Thoracic aorta (tissue), 2 donors: Measurements from ENCODE around the gene AGPAT3. TPM values are rescaled to one million over a fixed set of nuclear protein-coding genes. Genes with fewer than 3 reads are reported as not detected.

Source experiments
- ATAC-seq: fragments of 150-250 bp; one replicate; pipeline ENCODE4 v1.8.0; 2017; ENCODE audit warnings: low read depth; ENCODE audit not compliant: insufficient number of reproducible peaks, low FRiP score
- DNase-seq: peaks from one replicate; pipeline ENCODE4 v3.0.0-alpha.2; 2020; ENCODE audit warnings: low spot score
- H3K27ac ChIP-seq, 2 donors: fragments of 200-600 bp; sonication (generic); 1 replicate in 1 of 2; 2 replicates in 1 of 2; pipeline ENCODE4 v1.5.1; 2016; ENCODE audit warnings: mild to moderate bottlenecking in 2 of 2, moderate library complexity in 2 of 2
- H3K27me3 ChIP-seq: fragments of 200-600 bp; sonication (generic); replicated peaks from 2 replicates; pipeline ENCODE4 v1.6.0; 2016; ENCODE audit warnings: mild to moderate bottlenecking; ENCODE audit not compliant: insufficient read depth
- H3K36me3 ChIP-seq: fragments of 200-600 bp; sonication (generic); one replicate; pipeline ENCODE4 v1.5.1; 2016
- H3K4me1 ChIP-seq, 2 donors: fragments of 200-600 bp; sonication (generic); 1 replicate in 1 of 2; 2 replicates in 1 of 2; pipeline versions ENCODE4 v1.5.1 to v1.6.0; 2016; ENCODE audit warnings: low read depth in 2 of 2, mild to moderate bottlenecking in 1 of 2; ENCODE audit not compliant: control insufficient read depth in 1 of 2
- H3K4me3 ChIP-seq: fragments of 200-600 bp; sonication (generic); 2 replicates; pipeline ENCODE4 v1.5.1; 2016; ENCODE audit warnings: mild to moderate bottlenecking
- H3K9me3 ChIP-seq: fragments of 200-600 bp; sonication (generic); 2 replicates; pipeline ENCODE4 v1.5.1; 2016
- total RNA-seq, 2 donors: library from RNA; depleted of rRNA; stranded (reverse); fragments of >200 nt; gene quantifications; one replicate each; pipeline versions ENCODE4 v1.1.0 to v1.2.3, GENCODE V29; 2016
- TF ChIP-seq, protein P1 (sequence below): fragments of 200-600 bp; sonication (generic); IDR thresholded peaks from one replicate; pipeline ENCODE4 v1.5.1; 2019; ENCODE audit warnings: antibody characterized with exemption

Gene AGPAT3
- total RNA-seq, 2 donors from 2014 or later: 32.8 to 37.9 TPM

DNA sequence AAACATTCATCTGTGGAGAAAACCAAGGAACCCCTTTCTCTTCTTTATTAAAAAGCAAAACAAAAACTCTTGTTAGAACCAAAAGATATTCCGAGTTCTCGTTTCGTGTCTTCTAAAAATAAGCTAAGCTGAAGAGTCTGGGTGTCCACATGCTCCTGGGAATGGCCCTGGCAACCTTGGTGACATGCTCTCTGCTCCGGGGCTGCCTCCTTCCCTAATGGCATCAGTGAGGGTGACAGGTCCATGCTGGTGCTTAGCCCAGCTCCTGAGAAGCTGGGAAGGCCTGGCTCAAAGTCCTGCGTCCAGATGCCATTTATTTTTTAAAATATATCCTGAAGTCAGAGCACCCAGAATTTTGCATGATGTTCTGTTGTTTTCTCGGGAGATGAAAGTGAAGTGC lies 122.5 kb downstream of the AGPAT3 start:
- Histone ChIP-seq H3K27ac (no peak overlapping the region), H3K4me3 (no peak overlapping the region), H3K27me3 (no peaks in the 10 kb centered on the region), H3K36me3 (peaks cover 12% of the 10 kb centered on the region), H3K4me1 (no peaks in the 10 kb centered on the region), H3K9me3 (no peaks in the 10 kb centered on the region)
- TF ChIP-seq, protein P1, sequence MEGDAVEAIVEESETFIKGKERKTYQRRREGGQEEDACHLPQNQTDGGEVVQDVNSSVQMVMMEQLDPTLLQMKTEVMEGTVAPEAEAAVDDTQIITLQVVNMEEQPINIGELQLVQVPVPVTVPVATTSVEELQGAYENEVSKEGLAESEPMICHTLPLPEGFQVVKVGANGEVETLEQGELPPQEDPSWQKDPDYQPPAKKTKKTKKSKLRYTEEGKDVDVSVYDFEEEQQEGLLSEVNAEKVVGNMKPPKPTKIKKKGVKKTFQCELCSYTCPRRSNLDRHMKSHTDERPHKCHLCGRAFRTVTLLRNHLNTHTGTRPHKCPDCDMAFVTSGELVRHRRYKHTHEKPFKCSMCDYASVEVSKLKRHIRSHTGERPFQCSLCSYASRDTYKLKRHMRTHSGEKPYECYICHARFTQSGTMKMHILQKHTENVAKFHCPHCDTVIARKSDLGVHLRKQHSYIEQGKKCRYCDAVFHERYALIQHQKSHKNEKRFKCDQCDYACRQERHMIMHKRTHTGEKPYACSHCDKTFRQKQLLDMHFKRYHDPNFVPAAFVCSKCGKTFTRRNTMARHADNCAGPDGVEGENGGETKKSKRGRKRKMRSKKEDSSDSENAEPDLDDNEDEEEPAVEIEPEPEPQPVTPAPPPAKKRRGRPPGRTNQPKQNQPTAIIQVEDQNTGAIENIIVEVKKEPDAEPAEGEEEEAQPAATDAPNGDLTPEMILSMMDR: no peak
- DNase-seq (no peak), ATAC-seq (no peak)

GRCh38 chr21:43988016-43988415 lies 123.0 kb downstream of the AGPAT3 start:
- no peak overlapping the region for H3K27ac ChIP-seq
- no peak for ATAC-seq
- TF ChIP-seq, protein P1: no peak
- no peaks in the 10 kb centered on the region for H3K27me3 ChIP-seq
- no peak overlapping the region for H3K4me3 ChIP-seq
- H3K36me3 ChIP-seq: peaks cover 7% of the 10 kb centered on the region
- H3K4me1 ChIP-seq: no peaks in the 10 kb centered on the region
- no peaks in the 10 kb centered on the region for H3K9me3 ChIP-seq
- DNase-seq: no peak

DNA sequence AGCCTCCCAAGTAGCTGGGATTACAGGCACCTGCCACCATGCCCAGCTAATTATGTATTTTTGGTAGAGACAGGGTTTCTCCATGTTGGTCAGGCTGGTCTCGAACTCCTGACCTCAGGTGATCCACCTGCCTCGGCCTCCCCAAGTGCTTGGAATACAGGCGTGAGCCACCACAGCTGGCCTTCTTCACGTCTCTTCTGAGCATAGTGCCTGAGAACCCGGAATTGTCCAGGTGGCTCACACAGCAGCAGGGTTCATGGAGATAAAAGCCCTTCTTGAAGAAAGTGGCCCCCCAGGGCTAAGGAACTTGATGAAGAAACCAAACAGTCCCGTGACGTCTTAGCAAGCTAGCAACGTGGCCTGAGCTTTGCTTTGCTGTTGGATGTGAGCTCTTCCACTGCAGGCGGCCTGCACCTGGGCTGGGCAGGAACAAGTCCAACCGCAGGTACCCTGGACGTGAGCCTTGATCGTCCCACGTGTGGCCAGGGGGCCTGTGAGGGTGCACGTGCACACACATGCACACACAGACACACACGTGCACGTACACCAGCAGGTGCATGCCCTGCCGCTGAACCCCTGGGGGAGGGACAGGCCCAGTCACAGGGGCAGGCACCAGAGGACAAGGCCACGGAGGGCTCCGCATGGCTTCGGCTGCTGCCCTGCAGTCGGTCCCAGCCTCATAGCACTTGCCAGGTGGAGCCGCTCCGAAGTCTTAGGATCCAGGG lies 123.6 kb downstream of the AGPAT3 start:
- no peak for DNase-seq
- TF ChIP-seq, protein P1: no peak

GRCh38 chr21:43989401-43989800 lies 124.4 kb downstream of the AGPAT3 start:
- TF ChIP-seq, protein P1: no peak
- no peak overlapping the region for H3K4me3 ChIP-seq

More for the DNA sequence above, 123.6 kb downstream of the AGPAT3 start:
- Histone ChIP-seq H3K36me3 (peaks cover 2% of the 10 kb centered on the region), H3K9me3 (no peaks in the 10 kb centered on the region), H3K4me3 (no peak overlapping the region), H3K4me1 (no peaks in the 10 kb centered on the region), H3K27ac (no peak overlapping the region), H3K27me3 (no peaks in the 10 kb centered on the region)
- ATAC-seq: no peak

GRCh38 chr21:43991447-43991991 lies 126.5 kb downstream of the AGPAT3 start:
- ATAC-seq (no peak), DNase-seq (no peak)
- Histone ChIP-seq H3K4me3 (no peak overlapping the region), H3K9me3 (no peaks in the 10 kb centered on the region), H3K36me3 (no peaks in the 10 kb centered on the region), H3K4me1 (no peaks in the 10 kb centered on the region), H3K27me3 (no peaks in the 10 kb centered on the region), H3K27ac (no peak overlapping the region)
- TF ChIP-seq, protein P1: no peak

More at GRCh38 chr21:43989401-43989800, 124.4 kb downstream of the AGPAT3 start:
- no peaks in the 10 kb centered on the region for H3K4me1 ChIP-seq
- DNase-seq: no peak
- no peak overlapping the region for H3K27ac ChIP-seq
- H3K27me3 ChIP-seq: no peaks in the 10 kb centered on the region
- H3K9me3 ChIP-seq: no peaks in the 10 kb centered on the region
- H3K36me3 ChIP-seq: no peaks in the 10 kb centered on the region
- no peak for ATAC-seq
